ENCODE results near the gene DAB2. TPM values are rescaled to one million over a fixed set of nuclear protein-coding genes. Genes with fewer than 3 reads are reported as not detected.

The DAB2 gene
- total RNA-seq, 1 experiment from 2014 or later = 14.1 TPM

DNA sequence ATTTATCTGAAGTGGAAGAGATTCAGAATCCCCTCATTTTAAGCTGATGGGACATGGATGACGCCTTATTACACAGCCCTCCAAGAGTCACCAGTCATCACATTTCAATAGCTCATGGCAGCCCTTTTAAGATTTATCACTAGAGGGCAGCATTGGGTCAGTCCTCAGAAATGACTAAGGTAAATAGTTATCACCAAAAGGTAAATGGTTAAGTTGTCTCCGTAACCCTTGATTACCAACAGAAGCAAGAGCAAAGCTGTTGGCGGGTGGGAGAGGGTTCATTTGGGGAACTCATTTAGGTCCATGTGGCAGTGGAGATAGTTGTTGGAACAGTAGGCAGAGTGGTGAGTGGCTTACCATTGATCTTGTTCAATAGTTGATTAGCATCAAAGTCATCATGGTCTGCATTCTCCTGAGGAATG, 48.5 kb downstream of the DAB2 start:
- Histone ChIP-seq H3K9ac (ENCODE audit: low read length) (no peak overlapping the region), H3K79me2 (ENCODE audit: low read length) (no peaks in the 10 kb centered on the region), H3K4me1 (ENCODE audit: insufficient read depth, low read length) (no peaks in the 10 kb centered on the region), H3K4me2 (ENCODE audit: low read length) (no peak overlapping the region), H3K9me2 (replicated peaks; ENCODE audit: low read length) (no peaks in the 10 kb centered on the region), H3K27me3 (ENCODE audit: low read length) (no peaks in the 10 kb centered on the region), H3K27ac (ENCODE audit: low read length) (no peak overlapping the region), H3K36me3 (ENCODE audit: low read depth, low read length) (peaks cover 4% of the 10 kb centered on the region; the same call in 1 of the 2 replicates), H4K20me1 (ENCODE audit: low read length) (no peaks in the 10 kb centered on the region), H3K4me3 (ENCODE audit: low read length) (no peak overlapping the region), H3F3A (ENCODE audit: low read length, unreplicated experiment) (no peaks in the 10 kb centered on the region), H3K9me3 (ENCODE audit: low read length) (no peaks in the 10 kb centered on the region), H2AFZ (ENCODE audit: low read length) (no peak overlapping the region)
- ChIA-PET CTCF (interaction anchor here (0.5 to 2.0 kb wide), 13 partner anchors 19 to 1168 kb away, joined by 3 to 54 read pairs (median 5); partner anchors contain the start of gene DAB2), POLR2A (ENCODE audit: unreplicated experiment) (no interaction called here)
- intact Hi-C loops (cut with micrococcal nuclease) = loop anchor here (1.0 to 5.0 kb wide), 4 partner anchors 49 to 194 kb away; partner anchors contain the start of gene FYB1
- ATAC-seq (peak; percentile 77), DNase-seq (peak; percentile 94)
- TF ChIP-seq CTCF (conservative IDR thresholded peaks at IDR 0.05; ENCODE audit: low read depth, low read length) (peak; percentile 98), EZH2 (IDR thresholded peaks at IDR 0.05; ENCODE audit: low read length, unreplicated experiment) (no peak), EZH2phosphoT487 (IDR thresholded peaks at IDR 0.05; ENCODE audit: borderline replicate concordance, low read length) (no peak)
- no TSS peak for BruUV-seq (replicated peaks)

DNA sequence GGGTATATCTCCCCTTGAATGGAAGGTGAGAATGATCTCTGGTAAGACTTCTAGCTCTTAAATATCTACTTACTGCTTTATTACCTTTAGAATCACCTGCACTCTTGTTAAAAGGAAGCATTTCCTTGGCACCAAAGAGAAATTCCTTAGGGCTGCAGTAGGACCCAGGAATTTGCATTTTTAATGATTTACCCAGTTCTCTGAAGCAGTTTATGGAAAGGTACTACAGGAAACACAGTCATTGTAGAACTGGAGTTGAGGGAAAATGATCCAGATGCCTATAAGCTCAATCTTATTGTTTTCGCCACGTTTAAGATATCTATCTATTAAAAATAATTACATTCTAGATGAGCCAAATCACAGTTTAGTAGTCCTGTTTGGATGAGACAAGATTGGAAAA, 51.0 kb downstream of the DAB2 start:
- DNase-seq (no peak), ATAC-seq (no peak)
- Histone ChIP-seq H3K27me3 (ENCODE audit: low read length) (no peaks in the 10 kb centered on the region), H3F3A (ENCODE audit: low read length, unreplicated experiment) (no peaks in the 10 kb centered on the region), H3K4me2 (ENCODE audit: low read length) (no peak overlapping the region), H3K36me3 (ENCODE audit: low read depth, low read length) (peaks cover 4% of the 10 kb centered on the region; the same call in 1 of the 2 replicates), H4K20me1 (ENCODE audit: low read length) (no peaks in the 10 kb centered on the region), H3K4me3 (ENCODE audit: low read length) (no peak overlapping the region), H3K9me2 (replicated peaks; ENCODE audit: low read length) (no peaks in the 10 kb centered on the region), H2AFZ (ENCODE audit: low read length) (no peak overlapping the region), H3K27ac (ENCODE audit: low read length) (no peak overlapping the region), H3K4me1 (ENCODE audit: insufficient read depth, low read length) (no peaks in the 10 kb centered on the region), H3K79me2 (ENCODE audit: low read length) (no peaks in the 10 kb centered on the region), H3K9ac (ENCODE audit: low read length) (no peak overlapping the region), H3K9me3 (ENCODE audit: low read length) (no peaks in the 10 kb centered on the region)
- POLR2A ChIA-PET (ENCODE audit: unreplicated experiment) = no interaction called here
- no peak for TF ChIP-seq EZH2 (IDR thresholded peaks at IDR 0.05; ENCODE audit: low read length, unreplicated experiment)
- TF ChIP-seq CTCF (conservative IDR thresholded peaks at IDR 0.05; ENCODE audit: low read depth, low read length) = no peak
- TF ChIP-seq EZH2phosphoT487 (IDR thresholded peaks at IDR 0.05; ENCODE audit: borderline replicate concordance, low read length) = no peak
- intact Hi-C loops (cut with micrococcal nuclease) = no loop called here
- BruUV-seq (replicated peaks) = no TSS peak
- CTCF ChIA-PET = no interaction called here

DNA sequence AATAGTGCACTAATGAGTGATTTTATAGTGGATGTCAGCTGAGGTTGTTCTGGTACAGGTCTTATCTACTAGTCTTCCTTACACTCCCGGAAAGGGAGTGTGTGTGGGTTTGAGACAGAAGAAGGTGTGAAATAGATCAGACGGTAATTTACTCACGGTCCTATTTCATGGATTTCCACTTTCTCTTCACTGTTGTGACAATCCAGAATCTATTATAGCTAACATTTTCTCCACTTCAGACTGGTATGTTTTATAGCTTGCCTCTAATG, 53.5 kb downstream of the DAB2 start:
- Histone ChIP-seq H3K9me2 (replicated peaks; ENCODE audit: low read length) (no peaks in the 10 kb centered on the region), H3K36me3 (ENCODE audit: low read depth, low read length) (peaks cover 4% of the 10 kb centered on the region; the same call in 1 of the 2 replicates), H3K79me2 (ENCODE audit: low read length) (no peaks in the 10 kb centered on the region), H4K20me1 (ENCODE audit: low read length) (no peaks in the 10 kb centered on the region), H3K9me3 (ENCODE audit: low read length) (no peaks in the 10 kb centered on the region), H2AFZ (ENCODE audit: low read length) (no peak overlapping the region), H3K4me1 (ENCODE audit: insufficient read depth, low read length) (no peaks in the 10 kb centered on the region), H3K4me3 (ENCODE audit: low read length) (no peak overlapping the region), H3K4me2 (ENCODE audit: low read length) (no peak overlapping the region), H3K27ac (ENCODE audit: low read length) (no peak overlapping the region), H3K9ac (ENCODE audit: low read length) (no peak overlapping the region), H3F3A (ENCODE audit: low read length, unreplicated experiment) (no peaks in the 10 kb centered on the region), H3K27me3 (ENCODE audit: low read length) (no peaks in the 10 kb centered on the region)
- intact Hi-C loops (cut with micrococcal nuclease) = no loop called here
- DNase-seq (no peak), ATAC-seq (no peak)
- ChIA-PET CTCF (no interaction called here), POLR2A (ENCODE audit: unreplicated experiment) (no interaction called here)
- TF ChIP-seq EZH2phosphoT487 (IDR thresholded peaks at IDR 0.05; ENCODE audit: borderline replicate concordance, low read length) = no peak
- TF ChIP-seq CTCF (conservative IDR thresholded peaks at IDR 0.05; ENCODE audit: low read depth, low read length) = no peak
- TF ChIP-seq EZH2 (IDR thresholded peaks at IDR 0.05; ENCODE audit: low read length, unreplicated experiment) = no peak
- no TSS peak for BruUV-seq (replicated peaks)
